ENCODE measurements around the gene OR5W2. TPM values are rescaled to one million over a fixed set of nuclear protein-coding genes. Genes with fewer than 3 reads are reported as not detected.
"Not testable (repeated sequence)": the region's sequence is repeated elsewhere in the genome, so short reads cannot be mapped to it uniquely, and the experiment has no call there.

OR5W2 gene
- total RNA-seq, 4 donors from 2014 or later, result not detected

DNA sequence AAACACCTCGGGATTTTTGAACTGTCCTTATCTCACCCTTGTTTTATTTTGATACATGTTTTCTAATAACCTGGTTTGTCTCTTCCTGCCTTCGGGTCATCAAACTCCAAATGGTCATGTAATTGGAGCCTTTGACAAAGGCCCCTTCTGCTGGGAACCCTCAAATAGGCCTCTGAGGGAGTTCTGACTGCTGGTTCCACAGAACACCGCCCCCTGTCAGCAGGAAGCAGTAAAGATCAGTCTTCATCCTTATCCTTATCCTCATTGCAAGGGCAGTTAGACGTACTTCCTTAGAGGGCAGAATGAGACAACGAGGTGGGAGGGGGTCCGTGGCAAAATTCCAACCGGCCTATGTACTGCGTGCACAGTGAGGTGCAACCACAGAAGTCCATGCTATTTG, 19.2 kb downstream of the OR5W2 start:
- TF ChIP-seq, protein P1, sequence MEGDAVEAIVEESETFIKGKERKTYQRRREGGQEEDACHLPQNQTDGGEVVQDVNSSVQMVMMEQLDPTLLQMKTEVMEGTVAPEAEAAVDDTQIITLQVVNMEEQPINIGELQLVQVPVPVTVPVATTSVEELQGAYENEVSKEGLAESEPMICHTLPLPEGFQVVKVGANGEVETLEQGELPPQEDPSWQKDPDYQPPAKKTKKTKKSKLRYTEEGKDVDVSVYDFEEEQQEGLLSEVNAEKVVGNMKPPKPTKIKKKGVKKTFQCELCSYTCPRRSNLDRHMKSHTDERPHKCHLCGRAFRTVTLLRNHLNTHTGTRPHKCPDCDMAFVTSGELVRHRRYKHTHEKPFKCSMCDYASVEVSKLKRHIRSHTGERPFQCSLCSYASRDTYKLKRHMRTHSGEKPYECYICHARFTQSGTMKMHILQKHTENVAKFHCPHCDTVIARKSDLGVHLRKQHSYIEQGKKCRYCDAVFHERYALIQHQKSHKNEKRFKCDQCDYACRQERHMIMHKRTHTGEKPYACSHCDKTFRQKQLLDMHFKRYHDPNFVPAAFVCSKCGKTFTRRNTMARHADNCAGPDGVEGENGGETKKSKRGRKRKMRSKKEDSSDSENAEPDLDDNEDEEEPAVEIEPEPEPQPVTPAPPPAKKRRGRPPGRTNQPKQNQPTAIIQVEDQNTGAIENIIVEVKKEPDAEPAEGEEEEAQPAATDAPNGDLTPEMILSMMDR (IDR thresholded peaks at IDR 0.05; ENCODE audit: low read depth), result no peak

DNA sequence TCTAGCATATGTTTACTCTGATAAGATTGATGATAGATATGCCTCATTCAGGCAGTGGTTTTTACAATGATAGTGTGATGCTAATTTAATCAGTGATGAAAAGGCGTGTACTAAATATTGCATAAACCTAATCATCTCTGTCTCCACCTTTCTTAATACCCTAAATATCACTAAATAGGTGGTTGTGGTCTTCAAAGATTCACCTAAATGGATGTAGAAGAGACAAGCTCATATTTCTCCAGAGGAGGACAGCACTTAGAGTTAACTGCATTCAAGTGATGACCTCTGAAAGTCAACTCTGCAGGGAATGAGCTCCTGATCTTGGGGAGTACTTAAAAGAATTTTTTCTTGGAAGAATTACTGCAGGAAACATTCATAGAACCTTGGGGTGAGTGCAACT, 31.4 kb downstream of the OR5W2 start, which contains the start of gene TRIM51:
Gene TRIM51, plus strand, starts transcription at position 301 of the 400 bp plus-strand sequence. CDS start 2,132 bp downstream, outside the sequence.
- TF ChIP-seq, protein P1 (IDR thresholded peaks at IDR 0.05; ENCODE audit: low read depth), result not testable (repeated sequence)

Small RNAs within 50 kb of the gene (small RNA-seq; reads per million reads assigned to genes)
- gene AC036111.3, result not detected

Other genes with a start within 250 kb of the OR5W2 start
- gene OR5D13, start 141.1 kb downstream of the OR5W2 start, total RNA-seq, result not detected
- not detected for gene OR5D14, start 119.0 kb downstream of the OR5W2 start, total RNA-seq
- gene OR5L1, start 103.2 kb downstream of the OR5W2 start, total RNA-seq, result not detected
- gene OR5D18, start 95.0 kb downstream of the OR5W2 start, total RNA-seq, result not detected
- not detected for gene OR5L2, start 87.4 kb downstream of the OR5W2 start, total RNA-seq
- not detected for gene OR5D16, start 75.8 kb downstream of the OR5W2 start, total RNA-seq
- not detected for gene TRIM51, start 31.3 kb downstream of the OR5W2 start, total RNA-seq
- not detected for gene OR5I1, start 21.8 kb upstream of the OR5W2 start, total RNA-seq
- not detected for gene OR10AG1, start 55.4 kb upstream of the OR5W2 start, total RNA-seq
- not detected for gene OR5F1, start 80.0 kb upstream of the OR5W2 start, total RNA-seq
- not detected for gene OR5AS1, start 113.1 kb upstream of the OR5W2 start, total RNA-seq
- not detected for gene OR8I2, start 178.7 kb upstream of the OR5W2 start, total RNA-seq
- not detected for gene OR8H2, start 189.1 kb upstream of the OR5W2 start, total RNA-seq
- not detected for gene OR8H3, start 207.8 kb upstream of the OR5W2 start, total RNA-seq
- not detected for gene OR8J3, start 225.6 kb upstream of the OR5W2 start, total RNA-seq
- gene OR8K5, start 245.7 kb upstream of the OR5W2 start, total RNA-seq, result not detected